Ramos (cell line): Measurements from ENCODE around the gene FKBP5.

ENCODE experiments used
- in situ Hi-C: fragments of 300-500 bp; cut with MboI; formaldehyde crosslinking; loops from one replicate; pipeline ENCODE4 v1.14.3; 2022; ENCODE audit warnings: low sequenced_read_pairs; ENCODE audit not compliant: unreplicated experiment

Gene FKBP5

GRCh38 chr6:35725081-35725708 lies 36.5 kb upstream of the FKBP5 start:
- in situ Hi-C loops: no loop called here

- in situ Hi-C loops: no loop called here
These were observed 35.8 kb upstream of the FKBP5 start for GRCh38 chr6:35724471-35724870.

GRCh38 chr6:35724059-35724458 lies 35.3 kb upstream of the FKBP5 start:
- in situ Hi-C loops: no loop called here

- in situ Hi-C loops: no loop called here
These were observed 34.9 kb upstream of the FKBP5 start for GRCh38 chr6:35723587-35723986.

GRCh38 chr6:35722121-35722761 lies 33.5 kb upstream of the FKBP5 start:
- in situ Hi-C loops: no loop called here

- in situ Hi-C loops: no loop called here
These were observed 31.4 kb upstream of the FKBP5 start for GRCh38 chr6:35719830-35720733.

- in situ Hi-C loops: no loop called here
These were observed 30.7 kb upstream of the FKBP5 start for GRCh38 chr6:35719404-35719829.

GRCh38 chr6:35718911-35719381 lies 30.2 kb upstream of the FKBP5 start:
- in situ Hi-C loops: no loop called here

GRCh38 chr6:35718375-35718736 lies 29.6 kb upstream of the FKBP5 start:
- in situ Hi-C loops: no loop called here

- in situ Hi-C loops: no loop called here
These were observed 29.0 kb upstream of the FKBP5 start for GRCh38 chr6:35717449-35718374.

- in situ Hi-C loops: no loop called here
These were observed 28.1 kb upstream of the FKBP5 start for GRCh38 chr6:35716798-35717197.

GRCh38 chr6:35713006-35713767 lies 24.5 kb upstream of the FKBP5 start:
- in situ Hi-C loops: no loop called here

- in situ Hi-C loops: no loop called here
These were observed 23.0 kb upstream of the FKBP5 start for GRCh38 chr6:35711731-35712130.

- in situ Hi-C loops: no loop called here
These were observed 21.6 kb upstream of the FKBP5 start for GRCh38 chr6:35710241-35710847.

- in situ Hi-C loops: no loop called here
These were observed 19.9 kb upstream of the FKBP5 start for GRCh38 chr6:35708585-35708984.

- in situ Hi-C loops: no loop called here
These were observed 19.1 kb upstream of the FKBP5 start for GRCh38 chr6:35707714-35708407.

- in situ Hi-C loops: no loop called here
These were observed 17.8 kb upstream of the FKBP5 start for GRCh38 chr6:35706468-35706867.

GRCh38 chr6:35703554-35703953 lies 14.8 kb upstream of the FKBP5 start:
- in situ Hi-C loops: no loop called here
